ENCODE measurements around the gene CA5A.

DNA sequence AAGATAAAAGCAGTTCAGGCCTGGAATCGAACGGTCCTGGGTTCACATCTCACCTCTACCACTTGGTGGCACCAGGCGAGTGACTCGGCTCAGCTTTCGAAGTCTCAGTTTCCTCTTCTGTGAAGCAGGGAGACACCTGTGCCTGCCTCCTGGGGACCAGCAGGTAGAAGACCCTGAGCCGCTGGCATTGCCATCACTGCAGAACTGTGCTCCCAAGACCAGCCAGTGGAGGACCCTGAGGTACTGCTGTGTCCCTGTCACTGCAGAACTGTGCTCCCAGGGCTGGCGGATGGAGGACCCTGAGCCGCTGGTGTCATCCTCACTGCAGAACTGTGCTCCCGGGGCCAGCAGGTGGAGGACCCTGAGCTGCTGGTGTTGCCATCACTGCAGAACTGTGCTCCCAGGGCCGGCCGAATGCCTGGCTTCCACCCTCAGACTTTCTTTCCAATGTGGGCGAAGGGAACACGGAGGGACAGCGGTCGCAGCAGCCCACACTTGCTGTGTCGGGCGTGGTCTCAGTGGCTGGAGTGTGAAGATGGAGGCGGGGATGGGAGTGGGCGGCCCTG is 58.3 kb downstream of the CA5A start:
- TF ChIP-seq, protein P1, sequence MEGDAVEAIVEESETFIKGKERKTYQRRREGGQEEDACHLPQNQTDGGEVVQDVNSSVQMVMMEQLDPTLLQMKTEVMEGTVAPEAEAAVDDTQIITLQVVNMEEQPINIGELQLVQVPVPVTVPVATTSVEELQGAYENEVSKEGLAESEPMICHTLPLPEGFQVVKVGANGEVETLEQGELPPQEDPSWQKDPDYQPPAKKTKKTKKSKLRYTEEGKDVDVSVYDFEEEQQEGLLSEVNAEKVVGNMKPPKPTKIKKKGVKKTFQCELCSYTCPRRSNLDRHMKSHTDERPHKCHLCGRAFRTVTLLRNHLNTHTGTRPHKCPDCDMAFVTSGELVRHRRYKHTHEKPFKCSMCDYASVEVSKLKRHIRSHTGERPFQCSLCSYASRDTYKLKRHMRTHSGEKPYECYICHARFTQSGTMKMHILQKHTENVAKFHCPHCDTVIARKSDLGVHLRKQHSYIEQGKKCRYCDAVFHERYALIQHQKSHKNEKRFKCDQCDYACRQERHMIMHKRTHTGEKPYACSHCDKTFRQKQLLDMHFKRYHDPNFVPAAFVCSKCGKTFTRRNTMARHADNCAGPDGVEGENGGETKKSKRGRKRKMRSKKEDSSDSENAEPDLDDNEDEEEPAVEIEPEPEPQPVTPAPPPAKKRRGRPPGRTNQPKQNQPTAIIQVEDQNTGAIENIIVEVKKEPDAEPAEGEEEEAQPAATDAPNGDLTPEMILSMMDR (IDR thresholded peaks at IDR 0.05; ENCODE audit: insufficient read depth, low read depth, low read length) = no peak
- TF ChIP-seq EZH2 (IDR thresholded peaks at IDR 0.05; ENCODE audit: insufficient read depth, low read length) = no peak
